ENCODE data around the gene PEX1.

DNA sequence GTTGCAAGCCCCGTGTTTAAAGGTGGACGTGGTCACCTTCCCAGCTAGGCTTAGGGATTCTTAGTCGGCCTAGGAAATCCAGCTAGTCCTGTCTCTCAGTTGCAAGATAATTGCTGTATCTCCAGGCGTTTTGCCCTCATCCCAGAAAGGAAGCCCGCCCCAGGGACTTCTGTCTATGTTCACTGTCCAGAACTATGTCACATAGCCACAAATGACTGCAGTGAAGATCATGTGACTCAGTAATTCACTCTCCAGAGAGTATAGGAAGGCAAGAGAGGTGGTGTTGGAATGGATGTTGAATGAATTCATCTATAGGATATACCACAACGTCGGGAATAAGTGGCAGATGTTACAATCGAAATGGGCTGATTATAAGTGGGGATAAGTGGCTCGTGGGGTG is 50.2 kb downstream of the PEX1 start:
- TF ChIP-seq, protein P1, sequence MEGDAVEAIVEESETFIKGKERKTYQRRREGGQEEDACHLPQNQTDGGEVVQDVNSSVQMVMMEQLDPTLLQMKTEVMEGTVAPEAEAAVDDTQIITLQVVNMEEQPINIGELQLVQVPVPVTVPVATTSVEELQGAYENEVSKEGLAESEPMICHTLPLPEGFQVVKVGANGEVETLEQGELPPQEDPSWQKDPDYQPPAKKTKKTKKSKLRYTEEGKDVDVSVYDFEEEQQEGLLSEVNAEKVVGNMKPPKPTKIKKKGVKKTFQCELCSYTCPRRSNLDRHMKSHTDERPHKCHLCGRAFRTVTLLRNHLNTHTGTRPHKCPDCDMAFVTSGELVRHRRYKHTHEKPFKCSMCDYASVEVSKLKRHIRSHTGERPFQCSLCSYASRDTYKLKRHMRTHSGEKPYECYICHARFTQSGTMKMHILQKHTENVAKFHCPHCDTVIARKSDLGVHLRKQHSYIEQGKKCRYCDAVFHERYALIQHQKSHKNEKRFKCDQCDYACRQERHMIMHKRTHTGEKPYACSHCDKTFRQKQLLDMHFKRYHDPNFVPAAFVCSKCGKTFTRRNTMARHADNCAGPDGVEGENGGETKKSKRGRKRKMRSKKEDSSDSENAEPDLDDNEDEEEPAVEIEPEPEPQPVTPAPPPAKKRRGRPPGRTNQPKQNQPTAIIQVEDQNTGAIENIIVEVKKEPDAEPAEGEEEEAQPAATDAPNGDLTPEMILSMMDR (conservative IDR thresholded peaks at IDR 0.05 in 1 of 2, IDR thresholded peaks at IDR 0.05 in 1 of 2; ENCODE audit: low read depth in 1 of 2, low read length in 2 of 2) = no peak
- no peak for TF ChIP-seq EZH2 (IDR thresholded peaks at IDR 0.05; ENCODE audit: low read length, missing control alignments)

Data from fibroblast of lung (primary cell).